EL (cell line): ENCODE data around the gene SMC1B.
"Not testable (repeated sequence)": the region's sequence is repeated elsewhere in the genome, so short reads cannot be mapped to it uniquely, and the experiment has no call there.

ENCODE experiments used
- DNase-seq: peaks from one replicate; pipeline ENCODE4 v3.0.0-alpha.2; 2016

SMC1B gene

GRCh38 chr22:45421349-45422055 lies 8.1 kb upstream of the SMC1B start:
- no peak for DNase-seq

- DNase-seq, result no peak
Measured at GRCh38 chr22:45420539-45420938, 7.1 kb upstream of the SMC1B start.

- no peak for DNase-seq
Measured at GRCh38 chr22:45420011-45420410, 6.6 kb upstream of the SMC1B start.

GRCh38 chr22:45418770-45419138 lies 5.4 kb upstream of the SMC1B start:
- DNase-seq, result no peak

GRCh38 chr22:45418056-45418769 lies 4.8 kb upstream of the SMC1B start:
- DNase-seq, result no peak

- no peak for DNase-seq
Measured at GRCh38 chr22:45413013-45413367, 409 bp downstream of the SMC1B start.

GRCh38 chr22:45407793-45408192 lies 5.6 kb downstream of the SMC1B start:
- DNase-seq, result no peak

GRCh38 chr22:45402466-45402985 lies 10.9 kb downstream of the SMC1B start:
- no peak for DNase-seq

GRCh38 chr22:45399712-45400445 lies 13.5 kb downstream of the SMC1B start:
- no peak for DNase-seq

GRCh38 chr22:45398214-45398613 lies 15.2 kb downstream of the SMC1B start:
- DNase-seq, result no peak

- DNase-seq, result no peak
Measured at GRCh38 chr22:45397806-45398205, 15.6 kb downstream of the SMC1B start.

GRCh38 chr22:45389546-45389945 lies 23.9 kb downstream of the SMC1B start:
- no peak for DNase-seq

- DNase-seq, result no peak
Measured at GRCh38 chr22:45381348-45381747, 32.1 kb downstream of the SMC1B start.

GRCh38 chr22:45376703-45377102 lies 36.7 kb downstream of the SMC1B start:
- DNase-seq, result no peak

- no peak for DNase-seq
Measured at GRCh38 chr22:45376009-45376408, 37.4 kb downstream of the SMC1B start.

- not testable (repeated sequence) for DNase-seq
Measured at GRCh38 chr22:45373592-45373991, 39.8 kb downstream of the SMC1B start.

- DNase-seq, result no peak
Measured at GRCh38 chr22:45366713-45367112, 46.7 kb downstream of the SMC1B start.

- DNase-seq, result no peak
Measured at GRCh38 chr22:45359627-45360026, 53.8 kb downstream of the SMC1B start.

- DNase-seq, result no peak
Measured at GRCh38 chr22:45358127-45358526, 55.3 kb downstream of the SMC1B start.

- DNase-seq, result no peak
Measured at GRCh38 chr22:45357490-45357889, 55.9 kb downstream of the SMC1B start.

GRCh38 chr22:45353786-45354185 lies 59.6 kb downstream of the SMC1B start:
- DNase-seq, result no peak

- DNase-seq, result not testable (repeated sequence)
Measured at GRCh38 chr22:45352757-45353156, 60.6 kb downstream of the SMC1B start.

- no peak for DNase-seq
Measured at GRCh38 chr22:45351956-45352355, 61.4 kb downstream of the SMC1B start.

GRCh38 chr22:45349916-45350315 lies 63.5 kb downstream of the SMC1B start:
- DNase-seq, result no peak
